Ishikawa (cell line): ENCODE data around the gene PBXIP1.

Experiments used
- CEBPB ChIP-seq: IDR thresholded peaks from 2 replicates; pipeline ENCODE4 v1.6.1; 2012
- CREB1 ChIP-seq: IDR thresholded peaks from 2 replicates; pipeline ENCODE4 v1.6.1; 2012; ENCODE audit warnings: low read depth
- EGR1 ChIP-seq: IDR thresholded peaks from 2 replicates; pipeline ENCODE4 v1.6.1; 2012
- EP300 ChIP-seq: IDR thresholded peaks from 2 replicates; pipeline ENCODE4 v1.6.1; 2012; ENCODE audit warnings: borderline replicate concordance
- NFIC ChIP-seq: IDR thresholded peaks from 2 replicates; pipeline ENCODE4 v1.6.1; 2012
- RAD21 ChIP-seq: IDR thresholded peaks from 2 replicates; pipeline ENCODE4 v1.6.1; 2012; ENCODE audit warnings: low read depth
- TAF1 ChIP-seq: IDR thresholded peaks from 2 replicates; pipeline ENCODE4 v1.6.1; 2012; ENCODE audit warnings: low read depth, mild to moderate bottlenecking
- TCF12 ChIP-seq: IDR thresholded peaks from 2 replicates; pipeline ENCODE4 v1.6.1; 2012; ENCODE audit warnings: low read depth
- TEAD4 ChIP-seq: IDR thresholded peaks from 2 replicates; pipeline ENCODE4 v1.6.1; 2012
- YY1 ChIP-seq: IDR thresholded peaks from 2 replicates; pipeline ENCODE4 v1.6.1; 2012; ENCODE audit warnings: low read depth
- ZBTB7A ChIP-seq: IDR thresholded peaks from 2 replicates; pipeline ENCODE4 v1.6.1; 2012; ENCODE audit warnings: low read depth
- TF ChIP-seq, protein P1 (sequence below): IDR thresholded peaks from 2 replicates; pipeline ENCODE4 v1.6.1; 2012; ENCODE audit warnings: low read depth, mild to moderate bottlenecking
- TF ChIP-seq, protein P2 (sequence below): IDR thresholded peaks from 2 replicates; pipeline ENCODE4 v1.6.1; 2012

DNA sequence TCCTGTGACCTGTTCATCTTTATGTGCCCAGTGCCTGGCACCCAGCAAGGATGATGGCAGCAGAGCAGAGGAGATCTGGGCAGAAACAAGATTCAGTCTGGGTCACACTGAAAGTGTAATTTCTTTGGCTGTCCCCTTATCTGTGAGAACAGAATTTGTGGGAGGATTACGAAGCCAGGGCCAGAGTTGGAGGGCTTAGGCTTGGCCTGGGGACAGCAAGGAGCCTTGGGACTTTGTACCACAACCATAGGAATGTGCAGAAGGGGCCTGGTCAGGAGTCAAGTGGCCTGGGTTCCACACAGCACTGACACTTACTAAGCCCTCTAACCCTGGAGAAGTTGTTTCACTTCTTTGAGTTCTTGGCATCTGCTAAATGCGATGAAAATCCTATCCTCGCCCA lies 32.2 kb downstream of the PBXIP1 start:
- TF ChIP-seq TCF12 (no peak), CEBPB (no peak), EP300 (no peak), YY1 (no peak), CREB1 (no peak), TAF1 (no peak), ZBTB7A (no peak), RAD21 (no peak), NFIC (no peak), EGR1 (no peak), TEAD4 (no peak)
- TF ChIP-seq, protein P1, sequence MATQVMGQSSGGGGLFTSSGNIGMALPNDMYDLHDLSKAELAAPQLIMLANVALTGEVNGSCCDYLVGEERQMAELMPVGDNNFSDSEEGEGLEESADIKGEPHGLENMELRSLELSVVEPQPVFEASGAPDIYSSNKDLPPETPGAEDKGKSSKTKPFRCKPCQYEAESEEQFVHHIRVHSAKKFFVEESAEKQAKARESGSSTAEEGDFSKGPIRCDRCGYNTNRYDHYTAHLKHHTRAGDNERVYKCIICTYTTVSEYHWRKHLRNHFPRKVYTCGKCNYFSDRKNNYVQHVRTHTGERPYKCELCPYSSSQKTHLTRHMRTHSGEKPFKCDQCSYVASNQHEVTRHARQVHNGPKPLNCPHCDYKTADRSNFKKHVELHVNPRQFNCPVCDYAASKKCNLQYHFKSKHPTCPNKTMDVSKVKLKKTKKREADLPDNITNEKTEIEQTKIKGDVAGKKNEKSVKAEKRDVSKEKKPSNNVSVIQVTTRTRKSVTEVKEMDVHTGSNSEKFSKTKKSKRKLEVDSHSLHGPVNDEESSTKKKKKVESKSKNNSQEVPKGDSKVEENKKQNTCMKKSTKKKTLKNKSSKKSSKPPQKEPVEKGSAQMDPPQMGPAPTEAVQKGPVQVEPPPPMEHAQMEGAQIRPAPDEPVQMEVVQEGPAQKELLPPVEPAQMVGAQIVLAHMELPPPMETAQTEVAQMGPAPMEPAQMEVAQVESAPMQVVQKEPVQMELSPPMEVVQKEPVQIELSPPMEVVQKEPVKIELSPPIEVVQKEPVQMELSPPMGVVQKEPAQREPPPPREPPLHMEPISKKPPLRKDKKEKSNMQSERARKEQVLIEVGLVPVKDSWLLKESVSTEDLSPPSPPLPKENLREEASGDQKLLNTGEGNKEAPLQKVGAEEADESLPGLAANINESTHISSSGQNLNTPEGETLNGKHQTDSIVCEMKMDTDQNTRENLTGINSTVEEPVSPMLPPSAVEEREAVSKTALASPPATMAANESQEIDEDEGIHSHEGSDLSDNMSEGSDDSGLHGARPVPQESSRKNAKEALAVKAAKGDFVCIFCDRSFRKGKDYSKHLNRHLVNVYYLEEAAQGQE = no peak
- TF ChIP-seq, protein P2, sequence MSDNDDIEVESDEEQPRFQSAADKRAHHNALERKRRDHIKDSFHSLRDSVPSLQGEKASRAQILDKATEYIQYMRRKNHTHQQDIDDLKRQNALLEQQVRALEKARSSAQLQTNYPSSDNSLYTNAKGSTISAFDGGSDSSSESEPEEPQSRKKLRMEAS = no peak
